SKM-1 treated with dmso at 0.1 percent for 144 hours (cell line): Measurements from ENCODE around the gene N4BP3.
A peak's percentile ranks its signal among the peaks of the same experiment; 100 is the strongest.

Experiments
- DNase-seq: peaks from one replicate; lab custom pipeline; 2025; ENCODE audit not compliant: unreplicated experiment; lab: John Stamatoyannopoulos, UW

Gene N4BP3

GRCh38 chr5:178147406-178147805 is 34.1 kb downstream of the N4BP3 start:
- no peak for DNase-seq

GRCh38 chr5:178149199-178149932 is 36.0 kb downstream of the N4BP3 start:
- no peak for DNase-seq

GRCh38 chr5:178150977-178151734 is 37.8 kb downstream of the N4BP3 start:
- DNase-seq = no peak

- no peak for DNase-seq
These were observed 39.4 kb downstream of the N4BP3 start for GRCh38 chr5:178152491-178153444.

GRCh38 chr5:178153530-178154340 is 40.4 kb downstream of the N4BP3 start, which contains the start of gene NHP2:
TSS of gene NHP2 (minus strand) at chr5:178153885. CDS start at chr5:178153817, 68 bp downstream.
- DNase-seq = peak; percentile 98

GRCh38 chr5:178155065-178155464 is 41.7 kb downstream of the N4BP3 start:
- DNase-seq = no peak

- no peak for DNase-seq
These were observed 46.8 kb downstream of the N4BP3 start for GRCh38 chr5:178160176-178160575.

GRCh38 chr5:178162481-178162880 is 49.1 kb downstream of the N4BP3 start:
- DNase-seq = no peak

- DNase-seq = peak; percentile 65
These were observed 50.7 kb downstream of the N4BP3 start for GRCh38 chr5:178163772-178164735.

GRCh38 chr5:178165581-178165980 is 52.2 kb downstream of the N4BP3 start:
- DNase-seq = no peak

- DNase-seq = no peak
These were observed 57.1 kb downstream of the N4BP3 start for GRCh38 chr5:178170455-178170854.

GRCh38 chr5:178174456-178174855 is 61.1 kb downstream of the N4BP3 start:
- no peak for DNase-seq
